Breast epithelium (tissue), 3 donors: ENCODE data around the gene MT1HL1.

Source experiments
- CTCF ChIP-seq, 3 donors: fragments of 450-650 bp; IDR thresholded peaks; one replicate each; pipeline ENCODE4 v1.5.1; 2016 to 2017; ENCODE audit warnings: antibody characterized with exemption in 3 of 3, mild to moderate bottlenecking in 3 of 3, moderate library complexity in 3 of 3
- POLR2A ChIP-seq: fragments of 450-650 bp; IDR thresholded peaks from one replicate; pipeline ENCODE4 v1.6.1; 2016; ENCODE audit warnings: antibody characterized with exemption, mild to moderate bottlenecking, moderate library complexity
- POLR2AphosphoS5 ChIP-seq, 3 donors: sonication (generic); formaldehyde crosslinking; IDR thresholded peaks; one replicate each; pipeline ENCODE4 v1.6.1; 2017; ENCODE audit warnings: antibody characterized with exemption in 3 of 3

GRCh38 chr1:236975461-236975860 lies 28.8 kb downstream of the MT1HL1 start:
- no peak for TF ChIP-seq POLR2A
- no peak for TF ChIP-seq CTCF (IDR thresholded peaks at IDR 0.05)
- no peak for TF ChIP-seq POLR2AphosphoS5 (IDR thresholded peaks at IDR 0.05)
